NCI-H524 (cell line): ENCODE data around the gene EPB41.
A peak's percentile ranks its signal among the peaks of the same experiment; 100 is the strongest.
"Not testable (repeated sequence)": the region's sequence is repeated elsewhere in the genome, so short reads cannot be mapped to it uniquely, and the experiment has no call there.

ENCODE experiments used
- DNase-seq, 2 experiments: peaks; one replicate each; lab custom pipeline; 2025; lab: John Stamatoyannopoulos, UW

EPB41 gene

GRCh38 chr1:28927266-28927647 lies 12.9 kb downstream of the EPB41 start:
- no peak for DNase-seq

DNA sequence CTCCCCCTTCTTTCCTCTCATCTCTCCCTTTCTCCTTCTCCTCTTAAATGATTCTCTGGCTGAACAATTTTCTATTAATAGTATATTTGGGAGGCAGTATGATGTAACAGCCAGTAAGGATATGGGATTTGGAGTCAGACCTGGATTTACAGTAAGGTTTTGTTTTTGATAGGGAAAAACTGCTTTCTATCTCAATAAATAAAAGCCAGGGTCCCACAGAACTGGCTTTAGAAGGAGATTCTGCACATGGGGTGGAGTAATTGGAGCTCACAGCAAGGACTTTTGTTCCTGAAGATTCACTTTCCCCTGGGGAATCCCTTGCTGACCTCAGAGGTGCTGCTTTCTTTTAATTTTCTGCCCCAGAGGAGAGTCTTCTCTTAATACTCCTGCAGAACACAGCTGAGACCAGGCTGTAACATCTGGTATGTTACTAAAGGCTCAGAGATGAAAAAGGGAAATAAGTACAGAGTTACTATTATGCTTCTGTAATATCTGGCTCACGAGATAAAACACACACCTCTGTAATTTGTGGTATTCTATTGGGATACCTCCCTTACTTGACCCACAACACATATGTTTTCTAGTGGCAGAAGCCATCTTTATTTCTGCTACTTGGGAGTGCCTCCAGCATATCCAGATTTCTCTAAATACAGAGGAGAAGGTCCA lies 13.4 kb downstream of the EPB41 start:
- peak; percentile 55 to 87 for DNase-seq

- no peak for DNase-seq
Measured at GRCh38 chr1:28928314-28928941, 14.1 kb downstream of the EPB41 start.

DNA sequence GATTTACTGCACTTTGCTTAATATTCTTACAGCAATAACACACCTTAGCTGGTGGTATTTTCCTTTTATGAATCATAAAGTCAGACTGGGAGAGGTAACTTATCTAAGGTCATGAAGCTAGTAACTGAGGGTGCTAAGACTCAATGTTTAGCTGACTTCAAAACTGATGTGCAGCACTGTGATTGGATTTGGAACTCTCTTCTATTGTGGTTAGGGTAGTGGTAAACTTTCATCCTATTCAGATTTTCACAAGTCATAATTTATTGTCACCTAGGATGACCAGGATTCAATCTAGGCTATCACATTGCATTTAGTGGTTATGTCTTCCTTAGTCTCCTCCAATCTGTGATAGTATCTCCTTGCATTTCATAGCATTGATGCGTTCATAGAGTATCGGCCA lies 18.9 kb downstream of the EPB41 start:
- no peak for DNase-seq

GRCh38 chr1:28933918-28934317 lies 19.5 kb downstream of the EPB41 start:
- no peak for DNase-seq

- DNase-seq = no peak
Measured at GRCh38 chr1:28934676-28935075, 20.3 kb downstream of the EPB41 start.

DNA sequence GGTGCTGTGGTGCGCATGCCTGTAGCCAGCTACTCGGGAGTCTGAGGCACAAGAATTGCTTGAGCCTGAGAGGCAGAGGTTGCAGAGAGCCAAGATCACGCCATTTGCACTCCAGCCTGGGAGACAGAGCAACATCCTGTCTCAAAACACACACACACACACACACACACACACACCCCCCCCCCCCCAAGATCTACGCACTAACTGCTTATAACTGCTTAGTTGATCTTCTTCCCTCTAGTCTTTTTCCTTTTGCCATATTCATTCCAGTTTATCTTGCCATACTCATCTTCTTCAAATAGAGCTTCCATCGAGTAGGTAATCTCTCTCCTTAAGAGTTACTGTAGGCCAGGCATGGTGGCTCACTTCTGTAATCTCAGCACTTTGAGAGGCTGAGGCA lies 20.9 kb downstream of the EPB41 start:
- no peak for DNase-seq

GRCh38 chr1:28936094-28936493 lies 21.7 kb downstream of the EPB41 start:
- no peak for DNase-seq

- no peak for DNase-seq
Measured at GRCh38 chr1:28936528-28936927, 22.2 kb downstream of the EPB41 start.

GRCh38 chr1:28943581-28943980 lies 29.2 kb downstream of the EPB41 start:
- not testable (repeated sequence) for DNase-seq

DNA sequence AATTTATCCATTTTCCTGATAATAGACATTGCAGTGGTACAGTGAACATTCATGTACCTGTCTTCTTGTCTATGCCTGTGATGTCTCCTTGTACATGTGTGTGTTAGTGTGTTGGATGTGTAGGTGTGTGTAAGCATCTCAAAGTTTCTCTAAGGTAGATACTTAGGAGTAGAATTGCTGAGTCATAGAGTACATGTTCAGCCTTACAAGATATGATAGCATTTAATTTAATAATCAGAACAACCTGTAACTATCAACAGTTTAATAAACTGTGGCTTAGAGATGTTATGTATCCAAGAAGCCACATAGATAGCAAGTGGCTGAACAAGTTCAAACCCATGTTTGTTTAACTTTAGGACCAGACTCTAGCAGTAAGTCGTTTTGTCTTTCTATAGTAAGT lies 35.6 kb downstream of the EPB41 start:
- no peak for DNase-seq

DNA sequence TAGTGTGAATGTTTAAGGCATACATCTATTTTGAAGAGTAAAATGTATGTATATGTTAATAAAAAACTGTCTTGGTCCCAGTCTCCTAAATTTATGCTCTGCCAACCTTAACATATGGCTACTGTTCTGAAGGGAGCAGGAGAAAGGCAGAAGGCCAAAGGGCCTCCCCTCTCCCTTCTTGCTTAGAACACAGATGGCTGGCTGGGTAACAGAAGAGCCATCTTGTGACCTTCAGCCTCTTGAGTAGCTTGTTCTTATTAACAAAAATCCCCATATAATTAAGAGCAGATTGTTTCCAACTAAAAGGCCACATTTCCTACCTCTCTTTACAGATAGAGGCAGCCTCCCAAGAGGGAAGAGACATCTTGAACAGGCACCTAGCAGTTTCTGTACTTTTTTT lies 36.1 kb downstream of the EPB41 start:
- DNase-seq = peak; percentile 88 to 96

GRCh38 chr1:28954126-28954726 lies 39.9 kb downstream of the EPB41 start:
- DNase-seq = no peak

DNA sequence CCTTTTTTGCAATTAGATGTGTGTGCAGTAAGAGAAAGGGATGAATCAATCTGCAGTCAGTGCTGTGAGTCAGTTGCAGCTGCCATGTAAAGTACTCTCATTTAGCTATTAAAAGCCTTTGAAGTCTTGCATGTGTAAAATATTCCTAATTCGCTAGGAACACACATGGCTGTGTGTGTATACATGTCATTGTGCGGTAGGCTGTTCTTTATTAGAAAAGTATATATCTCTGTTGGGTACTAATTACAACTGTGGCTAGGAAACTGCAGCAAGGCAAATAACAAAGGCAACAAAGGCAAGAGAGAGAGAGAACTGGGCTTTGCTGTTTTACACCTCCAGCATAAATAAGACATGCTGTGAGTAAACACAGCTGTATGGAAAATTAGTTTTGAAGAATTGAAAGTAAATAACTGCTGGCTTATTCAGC lies 41.7 kb downstream of the EPB41 start:
- no peak for DNase-seq

DNA sequence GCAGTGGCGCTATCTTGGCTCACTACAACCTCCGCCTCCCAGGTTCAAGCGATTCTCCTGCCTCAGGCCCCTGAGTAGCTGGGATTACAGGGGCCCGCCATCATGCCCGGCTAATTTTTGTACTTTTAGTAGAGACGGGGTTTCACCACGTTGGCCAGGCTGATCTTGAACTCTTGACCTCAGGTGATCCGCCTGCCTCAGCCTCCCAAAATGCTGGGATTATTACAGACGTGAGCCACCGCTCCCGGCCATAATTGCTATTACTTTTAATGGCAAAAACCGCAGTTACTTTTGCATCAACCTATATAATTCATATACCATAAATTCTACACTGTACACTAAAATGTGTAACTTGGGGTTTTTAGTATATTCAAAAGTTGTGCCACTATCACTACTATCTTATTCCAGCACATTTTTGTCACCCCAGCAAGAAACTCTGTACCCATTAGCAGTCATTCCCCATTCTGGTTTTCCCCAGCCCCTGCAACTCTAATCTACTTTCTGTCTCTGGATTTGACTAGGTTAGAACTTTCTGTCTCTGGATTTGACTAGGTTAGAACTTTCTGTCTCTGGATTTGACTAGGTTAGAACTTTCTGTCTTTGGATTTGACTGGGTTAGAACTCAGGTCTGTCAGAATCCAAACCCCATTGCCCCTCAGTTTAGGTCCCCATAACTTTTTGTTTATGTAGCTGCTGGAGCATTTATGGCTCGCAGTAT lies 47.9 kb downstream of the EPB41 start:
- not testable (repeated sequence) for DNase-seq

- no peak for DNase-seq
Measured at GRCh38 chr1:28965271-28965870, 51.0 kb downstream of the EPB41 start.

GRCh38 chr1:28966617-28967016 lies 52.2 kb downstream of the EPB41 start:
- no peak for DNase-seq

DNA sequence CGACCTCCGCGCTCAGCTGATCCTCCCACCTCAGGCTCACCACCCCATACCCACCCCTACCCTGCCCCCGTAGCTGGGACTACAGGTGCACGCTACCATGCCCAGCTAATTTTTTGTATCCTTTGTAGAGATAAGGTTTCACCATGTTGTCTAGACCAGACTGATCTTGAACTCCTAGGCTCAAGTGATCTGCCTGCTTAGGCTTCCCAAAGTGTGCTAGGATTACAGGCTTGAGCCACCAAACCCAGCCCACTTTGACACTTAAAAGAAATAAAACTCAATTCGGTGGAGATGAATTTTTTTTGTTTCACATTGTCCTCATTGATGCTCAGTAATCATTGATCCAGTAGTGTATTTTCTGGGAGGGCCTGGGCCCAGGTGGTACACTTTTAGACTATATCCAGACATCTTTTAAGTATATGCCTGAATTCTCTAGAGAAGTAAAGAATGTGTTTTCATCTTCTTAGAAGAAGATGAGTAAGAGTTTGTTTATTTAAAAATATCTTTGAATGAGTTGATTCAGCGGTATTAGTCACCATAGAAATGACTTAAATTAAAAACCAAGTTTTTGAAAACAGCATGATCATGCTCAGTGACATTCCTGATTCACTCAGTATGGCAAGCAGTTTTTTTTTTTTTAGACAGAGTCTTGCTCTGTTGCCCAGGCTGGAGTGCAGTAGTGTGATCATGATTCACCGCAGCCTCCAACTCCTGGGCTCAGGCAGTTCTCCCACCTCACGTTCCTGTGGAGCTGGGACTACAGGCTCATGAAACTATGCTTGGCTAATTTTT lies 57.8 kb downstream of the EPB41 start:
- DNase-seq = peak in 1 of 2 experiments; percentile 43

- DNase-seq = peak in 1 of 2 experiments; percentile 52
Measured at GRCh38 chr1:28973596-28974421, 59.4 kb downstream of the EPB41 start.

DNA sequence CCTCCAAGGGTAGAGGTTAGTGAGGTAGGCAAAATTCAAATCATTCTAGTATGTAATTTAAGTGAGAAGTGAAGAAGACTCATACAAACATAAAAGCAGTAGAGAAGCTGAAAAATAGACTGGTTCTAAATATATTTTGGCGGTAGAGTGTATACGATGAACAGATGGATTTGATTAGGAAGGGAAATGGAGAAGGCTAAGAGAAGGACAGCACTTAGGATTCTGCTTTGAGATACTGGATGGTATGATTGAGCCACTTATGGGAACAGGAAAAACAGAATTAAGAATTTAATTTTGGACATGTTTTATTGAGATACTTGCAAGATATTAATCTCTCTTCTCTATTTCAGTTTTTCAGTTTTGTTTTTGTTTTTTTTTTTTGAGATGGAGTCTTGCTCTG lies 60.1 kb downstream of the EPB41 start:
- DNase-seq = peak in 1 of 2 experiments; percentile 3

DNA sequence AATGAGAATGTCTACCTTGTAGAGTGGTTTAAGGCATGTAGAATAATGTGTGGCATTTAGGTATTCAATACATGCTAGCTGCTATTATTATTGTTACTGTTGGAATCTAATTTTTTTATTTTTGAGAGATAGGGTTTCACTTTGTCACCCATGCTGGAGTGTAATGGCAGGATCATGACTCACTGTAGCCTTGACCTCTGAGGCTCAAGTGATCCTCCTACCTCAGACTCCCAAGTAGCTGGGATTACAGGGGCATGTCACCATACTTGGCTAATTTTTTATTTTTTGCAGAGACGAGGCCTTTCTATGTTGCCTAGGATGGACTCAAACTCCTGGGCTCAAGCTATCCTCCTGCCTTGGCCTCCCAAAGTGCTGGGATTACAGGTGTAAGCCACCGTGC lies 61.9 kb downstream of the EPB41 start:
- DNase-seq = no peak
